PFSK-1 (cell line): ENCODE data around the gene GPR50.

Experiments used
- FOXP2 ChIP-seq: optimal IDR thresholded peaks from 2 replicates; pipeline ENCODE3; 2011; ENCODE audit warnings: borderline replicate concordance, control low read depth, inconsistent platforms; ENCODE audit not compliant: insufficient read depth; ENCODE audit errors: extremely low read length, extremely low read depth
- POLR2AphosphoS5 ChIP-seq: IDR thresholded peaks from 2 replicates; pipeline ENCODE4 v1.6.1; 2012; ENCODE audit warnings: low read depth, mild to moderate bottlenecking, control low read depth, low read length, moderate library complexity
- SIN3A ChIP-seq: IDR thresholded peaks from 2 replicates; pipeline ENCODE4 v1.6.1; 2012; ENCODE audit warnings: mild to moderate bottlenecking, low read length, moderate library complexity, borderline replicate concordance; ENCODE audit not compliant: insufficient read depth
- TAF1 ChIP-seq: IDR thresholded peaks from 2 replicates; pipeline ENCODE4 v1.6.1; 2012; ENCODE audit warnings: low read length, control low read depth, borderline replicate concordance; ENCODE audit not compliant: insufficient read depth
- TF ChIP-seq, protein P1 (sequence below), 2 experiments: IDR thresholded peaks; 2 replicates each; pipeline versions ENCODE4 v1.6.1 to v1.8.0; 2011 to 2012; ENCODE audit warnings: low read depth in 2 of 2, low read length in 2 of 2, control low read depth in 1 of 2, inconsistent platforms in 1 of 2, mild to moderate bottlenecking in 1 of 2, moderate library complexity in 1 of 2; ENCODE audit not compliant: insufficient read depth in 1 of 2

DNA sequence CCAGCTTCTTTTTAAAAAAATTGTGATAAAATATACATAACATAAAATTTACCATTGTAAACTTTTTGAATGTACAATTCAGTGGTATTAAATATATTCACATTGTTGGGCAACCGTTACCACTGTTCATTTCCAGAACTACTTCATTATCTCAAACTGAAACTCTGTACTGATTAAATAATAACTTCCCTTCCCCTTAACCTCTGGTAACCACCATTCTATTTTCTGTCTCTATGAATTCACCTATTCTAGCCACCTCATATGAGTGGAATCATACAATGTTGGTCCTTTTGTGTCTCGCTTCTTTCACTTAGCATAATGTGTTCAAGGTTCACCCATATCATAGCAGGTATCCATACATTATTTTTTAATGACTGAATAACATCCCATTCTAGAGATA lies 8.3 kb downstream of the GPR50 start:
- TF ChIP-seq POLR2AphosphoS5 (no peak), TAF1 (no peak), SIN3A (no peak), FOXP2 (no peak)
- TF ChIP-seq, protein P1, sequence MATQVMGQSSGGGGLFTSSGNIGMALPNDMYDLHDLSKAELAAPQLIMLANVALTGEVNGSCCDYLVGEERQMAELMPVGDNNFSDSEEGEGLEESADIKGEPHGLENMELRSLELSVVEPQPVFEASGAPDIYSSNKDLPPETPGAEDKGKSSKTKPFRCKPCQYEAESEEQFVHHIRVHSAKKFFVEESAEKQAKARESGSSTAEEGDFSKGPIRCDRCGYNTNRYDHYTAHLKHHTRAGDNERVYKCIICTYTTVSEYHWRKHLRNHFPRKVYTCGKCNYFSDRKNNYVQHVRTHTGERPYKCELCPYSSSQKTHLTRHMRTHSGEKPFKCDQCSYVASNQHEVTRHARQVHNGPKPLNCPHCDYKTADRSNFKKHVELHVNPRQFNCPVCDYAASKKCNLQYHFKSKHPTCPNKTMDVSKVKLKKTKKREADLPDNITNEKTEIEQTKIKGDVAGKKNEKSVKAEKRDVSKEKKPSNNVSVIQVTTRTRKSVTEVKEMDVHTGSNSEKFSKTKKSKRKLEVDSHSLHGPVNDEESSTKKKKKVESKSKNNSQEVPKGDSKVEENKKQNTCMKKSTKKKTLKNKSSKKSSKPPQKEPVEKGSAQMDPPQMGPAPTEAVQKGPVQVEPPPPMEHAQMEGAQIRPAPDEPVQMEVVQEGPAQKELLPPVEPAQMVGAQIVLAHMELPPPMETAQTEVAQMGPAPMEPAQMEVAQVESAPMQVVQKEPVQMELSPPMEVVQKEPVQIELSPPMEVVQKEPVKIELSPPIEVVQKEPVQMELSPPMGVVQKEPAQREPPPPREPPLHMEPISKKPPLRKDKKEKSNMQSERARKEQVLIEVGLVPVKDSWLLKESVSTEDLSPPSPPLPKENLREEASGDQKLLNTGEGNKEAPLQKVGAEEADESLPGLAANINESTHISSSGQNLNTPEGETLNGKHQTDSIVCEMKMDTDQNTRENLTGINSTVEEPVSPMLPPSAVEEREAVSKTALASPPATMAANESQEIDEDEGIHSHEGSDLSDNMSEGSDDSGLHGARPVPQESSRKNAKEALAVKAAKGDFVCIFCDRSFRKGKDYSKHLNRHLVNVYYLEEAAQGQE (IDR thresholded peaks at IDR 0.05; ENCODE audit: insufficient read depth in 1 of 2, low read depth in 2 of 2, low read length in 2 of 2), result no peak
